HG03045 (cell line): ENCODE data around the gene LOXL1.

Experiments used
- ATAC-seq: cut with Tn5 transposase; IDR thresholded peaks from one replicate; pipeline ENCODE4 v1.9.1; 2021; ENCODE audit warnings: mild to moderate bottlenecking, moderate library complexity; ENCODE audit not compliant: unreplicated experiment

LOXL1 gene

GRCh38 chr15:73921254-73921925 is 4.9 kb upstream of the LOXL1 start:
- no peak for ATAC-seq

GRCh38 chr15:73922186-73923151 is 3.8 kb upstream of the LOXL1 start:
- ATAC-seq, result no peak

- no peak for ATAC-seq
Measured at GRCh38 chr15:73923156-73923487, 3.1 kb upstream of the LOXL1 start.

GRCh38 chr15:73923488-73924164 is 2.6 kb upstream of the LOXL1 start:
- ATAC-seq, result no peak

- ATAC-seq, result no peak
Measured at GRCh38 chr15:73924171-73924921, 1.9 kb upstream of the LOXL1 start.

GRCh38 chr15:73925848-73926218 is 429 bp upstream of the LOXL1 start:
- ATAC-seq, result no peak

- ATAC-seq, result no peak
Measured at GRCh38 chr15:73927003-73927475, 777 bp downstream of the LOXL1 start.

DNA sequence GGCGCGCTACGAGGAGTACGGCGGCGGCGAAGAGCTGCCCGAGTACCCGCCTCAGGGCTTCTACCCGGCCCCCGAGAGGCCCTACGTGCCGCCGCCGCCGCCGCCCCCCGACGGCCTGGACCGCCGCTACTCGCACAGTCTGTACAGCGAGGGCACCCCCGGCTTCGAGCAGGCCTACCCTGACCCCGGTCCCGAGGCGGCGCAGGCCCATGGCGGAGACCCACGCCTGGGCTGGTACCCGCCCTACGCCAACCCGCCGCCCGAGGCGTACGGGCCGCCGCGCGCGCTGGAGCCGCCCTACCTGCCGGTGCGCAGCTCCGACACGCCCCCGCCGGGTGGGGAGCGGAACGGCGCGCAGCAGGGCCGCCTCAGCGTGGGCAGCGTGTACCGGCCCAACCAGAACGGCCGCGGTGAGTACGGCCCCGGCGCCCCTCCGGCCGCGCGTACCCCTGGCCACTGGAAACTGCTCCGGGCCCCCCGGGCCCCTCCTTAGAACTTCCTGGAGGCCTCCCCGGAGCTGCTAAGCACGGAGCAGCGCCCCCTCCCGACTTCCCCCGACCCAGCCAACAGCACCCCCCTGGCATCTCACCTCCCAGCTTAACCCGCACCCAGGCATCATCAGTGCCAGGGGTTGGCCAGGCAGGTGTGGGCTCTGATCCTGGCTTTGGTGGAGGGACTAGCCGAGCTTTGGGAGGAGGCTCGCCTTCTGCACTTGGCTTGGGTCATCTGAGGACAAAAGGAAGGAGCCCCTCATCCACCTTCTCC is 1.4 kb downstream of the LOXL1 start:
- ATAC-seq, result no peak

GRCh38 chr15:73928241-73928579 is 1.9 kb downstream of the LOXL1 start:
- ATAC-seq, result no peak

DNA sequence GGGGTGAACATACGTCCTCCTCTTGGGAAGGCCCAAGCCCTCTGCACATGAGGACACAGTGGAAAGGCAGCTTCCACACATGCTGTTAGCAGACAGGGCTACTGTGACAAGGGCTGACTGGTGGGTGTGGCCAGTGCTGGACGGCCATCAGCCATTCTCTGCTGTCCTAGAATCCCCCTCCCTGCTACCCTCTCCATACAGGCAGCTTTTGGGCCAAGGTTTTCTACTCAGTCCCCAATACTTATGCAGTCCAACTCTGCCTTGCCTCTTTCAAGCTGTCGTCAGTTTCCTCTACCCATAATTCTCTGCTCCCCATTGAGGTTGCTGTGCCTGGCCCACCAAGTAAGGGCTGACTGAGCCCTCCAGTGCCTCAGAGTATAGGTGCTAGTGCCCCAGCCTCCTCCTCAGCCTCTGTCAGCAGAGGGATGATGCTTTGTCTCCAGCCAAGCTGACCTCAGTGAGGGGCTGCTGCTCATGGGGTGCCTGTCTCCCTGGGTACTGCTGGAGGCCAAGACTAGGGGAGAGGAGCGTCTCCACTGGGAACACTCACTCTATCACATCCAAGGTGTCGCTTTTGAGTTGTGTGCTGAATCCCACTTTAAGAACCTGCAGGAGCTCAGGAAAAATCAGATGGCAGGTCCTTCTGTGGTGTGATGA is 2.8 kb downstream of the LOXL1 start:
- ATAC-seq, result no peak

- no peak for ATAC-seq
Measured at GRCh38 chr15:73930371-73930770, 4.1 kb downstream of the LOXL1 start.

DNA sequence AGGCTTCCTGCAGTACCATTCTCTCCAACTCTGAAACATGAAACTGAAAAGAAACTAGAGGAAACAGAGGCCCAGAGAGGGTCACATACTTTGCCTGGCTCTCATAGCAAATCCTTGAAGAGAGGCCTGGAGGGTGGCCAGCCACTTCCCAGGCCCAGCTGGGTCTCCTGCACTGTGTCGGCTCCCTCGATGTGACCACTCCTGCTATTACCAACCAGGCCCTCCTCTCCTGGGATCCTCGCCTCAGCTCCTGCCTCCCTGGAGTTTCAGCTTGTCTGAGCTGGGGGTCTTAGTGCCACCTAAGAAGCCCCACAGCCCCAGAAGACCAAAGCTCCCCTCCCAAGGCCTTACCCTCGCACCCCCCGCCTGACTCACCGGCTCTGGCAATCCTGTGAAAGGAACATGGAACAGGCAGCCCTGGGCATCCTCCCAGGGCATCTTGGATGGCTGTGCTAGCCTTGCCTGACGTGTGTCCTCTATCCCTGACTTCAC is 4.6 kb downstream of the LOXL1 start:
- no peak for ATAC-seq

DNA sequence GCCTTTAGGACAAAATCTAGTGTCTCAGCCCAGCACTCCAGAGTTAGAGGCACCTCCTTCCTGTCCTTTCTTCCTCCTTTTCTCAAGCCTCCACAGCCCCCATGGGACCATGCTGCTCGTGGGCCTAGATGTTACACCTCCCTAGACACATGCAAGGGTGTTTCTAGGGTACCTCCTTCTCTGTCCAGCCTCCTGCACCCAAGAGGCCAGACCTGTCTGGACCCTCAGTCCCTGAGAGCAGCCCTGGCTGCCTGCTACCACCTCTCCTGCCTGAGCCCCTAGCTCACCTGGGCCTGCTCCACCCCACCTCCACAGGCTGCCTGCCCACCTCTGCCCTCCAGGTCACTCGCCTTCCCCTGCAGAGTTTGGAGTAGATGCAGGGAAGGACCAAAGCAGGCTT is 5.2 kb downstream of the LOXL1 start:
- ATAC-seq, result no peak

- ATAC-seq, result no peak
Measured at GRCh38 chr15:73932381-73933191, 6.3 kb downstream of the LOXL1 start.

GRCh38 chr15:73934281-73934680 is 8.0 kb downstream of the LOXL1 start:
- ATAC-seq, result no peak

- no peak for ATAC-seq
Measured at GRCh38 chr15:73935547-73935946, 9.3 kb downstream of the LOXL1 start.

- ATAC-seq, result no peak
Measured at GRCh38 chr15:73936181-73936580, 9.9 kb downstream of the LOXL1 start.

- ATAC-seq, result no peak
Measured at GRCh38 chr15:73936588-73937290, 10.5 kb downstream of the LOXL1 start.
